Natural killer cell (primary cell): ENCODE results near the gene CPOX. TPM values are rescaled to one million over a fixed set of nuclear protein-coding genes. Genes with fewer than 3 reads are reported as not detected.

Source experiments
- ATAC-seq, 3 donors: fragments of 150-1000 bp in 2 of 3; fragments of 200-7000 bp in 1 of 3; cut with Tn5 transposase; 1 replicate in 1 of 3; 2 replicates in 2 of 3; pipeline ENCODE4 v1.10.0; 2021; ENCODE audit warnings: mild to moderate bottlenecking in 2 of 3, moderate library complexity in 2 of 3
- DNase-seq, 2 donors: peaks; one replicate each; pipeline versions ENCODE4 v3.0.0 to v3.0.0-alpha.2; 2013 to 2021; ENCODE audit warnings: mixed read lengths in 1 of 2
- H3K27ac ChIP-seq: one replicate; pipeline ENCODE4 v1.5.1; 2013; ENCODE audit warnings: mild to moderate bottlenecking, low read length
- H3K27me3 ChIP-seq: one replicate; pipeline ENCODE4 v1.6.1; 2013; ENCODE audit warnings: low read length; ENCODE audit not compliant: control insufficient read depth, insufficient read depth
- H3K36me3 ChIP-seq: one replicate; pipeline ENCODE4 v1.6.1; 2013; ENCODE audit warnings: low read length; ENCODE audit not compliant: control insufficient read depth, insufficient read depth
- H3K4me1 ChIP-seq: one replicate; pipeline ENCODE4 v1.6.1; 2013; ENCODE audit warnings: low read length; ENCODE audit not compliant: control insufficient read depth, insufficient read depth
- H3K4me3 ChIP-seq: one replicate; pipeline ENCODE4 v1.5.1; 2013; ENCODE audit warnings: low read length
- H3K9me3 ChIP-seq: one replicate; pipeline ENCODE4 v1.6.1; 2013; ENCODE audit warnings: low read length; ENCODE audit not compliant: control insufficient read depth, insufficient read depth
- H3K27ac Mint-ChIP-seq, 2 donors: one replicate each; pipeline ENCODE4 v1.8.0; 2022; ENCODE audit warnings: mild to moderate bottlenecking in 2 of 2, mixed read lengths in 2 of 2, moderate library complexity in 1 of 2
- H3K27me3 Mint-ChIP-seq, 2 donors: one replicate each; pipeline ENCODE4 v1.8.0; 2022; ENCODE audit warnings: low read depth in 2 of 2, mixed read lengths in 2 of 2
- H3K36me3 Mint-ChIP-seq: one replicate; pipeline ENCODE4 v1.8.0; 2022; ENCODE audit warnings: mixed read lengths
- H3K4me1 Mint-ChIP-seq, 2 donors: one replicate each; pipeline ENCODE4 v1.8.0; 2022; ENCODE audit warnings: mixed read lengths in 2 of 2
- H3K4me3 Mint-ChIP-seq: one replicate; pipeline ENCODE4 v1.8.0; 2022; ENCODE audit warnings: mild to moderate bottlenecking, moderate library complexity, mixed read lengths
- H3K9me3 Mint-ChIP-seq, 2 donors: one replicate each; pipeline ENCODE4 v1.8.0; 2022; ENCODE audit warnings: mixed read lengths in 2 of 2
- CTCF ChIP-seq: fragments of 200-600 bp; IDR thresholded peaks from one replicate; pipeline ENCODE4 v1.8.0; 2022; ENCODE audit warnings: antibody characterized with exemption
- WGBS: methylation state at CpG from one replicate; pipeline ENCODE4 v1.1.7; 2013; ENCODE audit warnings: missing lambda C conversion rate; ENCODE audit not compliant: insufficient coverage; 5-methylcytosine and 5-hydroxymethylcytosine counted together
- intact Hi-C: fragments of 100-400 bp; cut with micrococcal nuclease; formaldehyde crosslinking; loops from one replicate; pipeline ENCODE4 v1.14.2; 2022
- total RNA-seq, 4 donors: library from RNA; stranded (reverse); fragments of 120-200 nt in 1 of 4; gene quantifications; one replicate each; pipeline versions ENCODE4 v1.2.3 to v1.2.4, GENCODE V29; 2013 to 2022

CPOX gene
- total RNA-seq, 3 donors from 2014 or later (not counting 1 experiment from before 2014, with no cell fraction given): 7.6 to 12.7 (median 12.2) TPM

GRCh38 chr3:98613616-98614015, 20.2 kb upstream of the CPOX start:
- H3K36me3 Mint-ChIP-seq: no peaks in the 10 kb centered on the region
- Histone ChIP-seq H3K36me3 (no peaks in the 10 kb centered on the region), H3K27me3 (no peaks in the 10 kb centered on the region), H3K27ac (no peak overlapping the region), H3K4me3 (no peak overlapping the region), H3K4me1 (no peaks in the 10 kb centered on the region), H3K9me3 (no peaks in the 10 kb centered on the region)
- WGBS: 85% methylated on average over 4 of the region's 4 CpGs
- no peaks in the 10 kb centered on the region for H3K9me3 Mint-ChIP-seq
- intact Hi-C loops: no loop called here
- H3K4me3 Mint-ChIP-seq: no peak overlapping the region
- no peak overlapping the region for H3K27ac Mint-ChIP-seq
- H3K27me3 Mint-ChIP-seq: peaks cover 0 to 12% of the 10 kb centered on the region in 2 donors
- no peaks in the 10 kb centered on the region for H3K4me1 Mint-ChIP-seq
- no peak for TF ChIP-seq CTCF
- DNase-seq (no peak), ATAC-seq (no peak)

GRCh38 chr3:98612996-98613517, 19.6 kb upstream of the CPOX start:
- Mint-ChIP-seq H3K9me3 (no peaks in the 10 kb centered on the region), H3K4me1 (no peaks in the 10 kb centered on the region), H3K27me3 (peaks cover 0 to 12% of the 10 kb centered on the region in 2 donors), H3K27ac (no peak overlapping the region), H3K36me3 (no peaks in the 10 kb centered on the region), H3K4me3 (no peak overlapping the region)
- no peaks in the 10 kb centered on the region for H3K27me3 ChIP-seq
- 81% methylated on average over 6 of the region's 6 CpGs for whole genome bisulfite sequencing
- H3K36me3 ChIP-seq: no peaks in the 10 kb centered on the region
- no peak overlapping the region for H3K27ac ChIP-seq
- ATAC-seq (no peak), DNase-seq (no peak)
- TF ChIP-seq CTCF: no peak
- no peaks in the 10 kb centered on the region for H3K4me1 ChIP-seq
- H3K9me3 ChIP-seq: no peaks in the 10 kb centered on the region
- intact Hi-C loops: no loop called here
- no peak overlapping the region for H3K4me3 ChIP-seq

- intact Hi-C loops: no loop called here
- peaks cover 0 to 12% of the 10 kb centered on the region in 2 donors for H3K27me3 Mint-ChIP-seq
- no peaks in the 10 kb centered on the region for H3K9me3 Mint-ChIP-seq
- no peak overlapping the region for H3K27ac Mint-ChIP-seq
- Histone ChIP-seq H3K4me3 (no peak overlapping the region), H3K27ac (no peak overlapping the region), H3K9me3 (no peaks in the 10 kb centered on the region), H3K36me3 (no peaks in the 10 kb centered on the region), H3K27me3 (no peaks in the 10 kb centered on the region), H3K4me1 (no peaks in the 10 kb centered on the region)
- DNase-seq (no peak), ATAC-seq (no peak)
- no peak overlapping the region for H3K4me3 Mint-ChIP-seq
- H3K36me3 Mint-ChIP-seq: no peaks in the 10 kb centered on the region
- no peak for TF ChIP-seq CTCF
- H3K4me1 Mint-ChIP-seq: no peaks in the 10 kb centered on the region
- WGBS: 93% methylated on average over 5 of the region's 5 CpGs
Measured at GRCh38 chr3:98612587-98612986, 19.2 kb upstream of the CPOX start.

- no peaks in the 10 kb centered on the region for H3K4me1 ChIP-seq
- H3K4me3 ChIP-seq: no peak overlapping the region
- H3K36me3 ChIP-seq: no peaks in the 10 kb centered on the region
- ATAC-seq (no peak), DNase-seq (no peak)
- peaks cover 18 to 28% of the 10 kb centered on the region in 2 donors for H3K27me3 Mint-ChIP-seq
- H3K9me3 ChIP-seq: no peaks in the 10 kb centered on the region
- intact Hi-C loops: no loop called here
- no peak overlapping the region for H3K27ac ChIP-seq
- H3K27me3 ChIP-seq: no peaks in the 10 kb centered on the region
- no peak overlapping the region for H3K27ac Mint-ChIP-seq
- no peaks in the 10 kb centered on the region for H3K36me3 Mint-ChIP-seq
- no peaks in the 10 kb centered on the region for H3K4me1 Mint-ChIP-seq
- H3K4me3 Mint-ChIP-seq: no peak overlapping the region
- no peak for TF ChIP-seq CTCF
- no peaks in the 10 kb centered on the region for H3K9me3 Mint-ChIP-seq
- WGBS: no CpG with 5 or more reads among the region's 2 CpGs
Measured at GRCh38 chr3:98608029-98608428, 14.6 kb upstream of the CPOX start.
